H9 (cell line): Measurements from ENCODE around the gene FUT8. TPM values are rescaled to one million over a fixed set of nuclear protein-coding genes. Genes with fewer than 3 reads are reported as not detected.

Source experiments
- DNase-seq: peaks from one replicate; pipeline ENCODE4 v3.0.0-alpha.2; 2017
- H2AFZ ChIP-seq: one replicate; pipeline ENCODE4 v1.6.1; 2013; ENCODE audit warnings: mild to moderate bottlenecking, low read length, control low read depth, moderate library complexity
- H2AK5ac ChIP-seq: 2 replicates; pipeline ENCODE4 v1.6.1; 2013; ENCODE audit warnings: low read length, control low read depth, mixed read lengths; ENCODE audit not compliant: insufficient read length
- H2BK120ac ChIP-seq: one replicate; pipeline ENCODE4 v1.6.1; 2013; ENCODE audit warnings: low read depth, mild to moderate bottlenecking, low read length, control low read depth, inconsistent platforms; ENCODE audit not compliant: poor library complexity, severe bottlenecking
- H2BK12ac ChIP-seq: 2 replicates; pipeline ENCODE4 v1.6.1; 2013; ENCODE audit warnings: low read length, control low read depth, mixed read lengths, low read depth; ENCODE audit not compliant: insufficient read length
- H2BK15ac ChIP-seq: 2 replicates; pipeline ENCODE4 v1.6.1; 2013; ENCODE audit warnings: low read depth, low read length, control low read depth
- H2BK20ac ChIP-seq: one replicate; pipeline ENCODE4 v1.6.1; 2013; ENCODE audit warnings: low read depth, mild to moderate bottlenecking, low read length, control low read depth, inconsistent platforms; ENCODE audit not compliant: poor library complexity, severe bottlenecking
- H2BK5ac ChIP-seq: 2 replicates; pipeline ENCODE4 v1.6.1; 2013; ENCODE audit warnings: low read length, control low read depth, mixed read lengths; ENCODE audit not compliant: insufficient read length
- H3K14ac ChIP-seq: 2 replicates; pipeline ENCODE4 v1.6.1; 2013; ENCODE audit warnings: low read length, control low read depth; ENCODE audit not compliant: insufficient read depth
- H3K18ac ChIP-seq: 2 replicates; pipeline ENCODE4 v1.6.1; 2013; ENCODE audit warnings: low read depth, mild to moderate bottlenecking, mixed read lengths, low read length, control low read depth; ENCODE audit not compliant: insufficient read length
- H3K23ac ChIP-seq: 2 replicates; pipeline ENCODE4 v1.6.1; 2013; ENCODE audit warnings: low read length, control low read depth, mixed read lengths, low read depth; ENCODE audit not compliant: insufficient read length
- H3K23me2 ChIP-seq: 2 replicates; pipeline ENCODE4 v1.6.1; 2013; ENCODE audit warnings: low read depth, mild to moderate bottlenecking, mixed read lengths, low read length, control low read depth; ENCODE audit not compliant: insufficient read length, poor library complexity, severe bottlenecking
- H3K27ac ChIP-seq: 2 replicates; pipeline ENCODE4 v1.5.1; 2013; ENCODE audit warnings: low read length, control low read depth, mixed read lengths, low read depth; ENCODE audit not compliant: insufficient read length
- H3K27me3 ChIP-seq: 2 replicates; pipeline ENCODE4 v1.6.1; 2013; ENCODE audit warnings: low read length, control low read depth, inconsistent platforms; ENCODE audit not compliant: insufficient read depth
- H3K4ac ChIP-seq: 2 replicates; pipeline ENCODE4 v1.6.1; 2013; ENCODE audit warnings: low read depth, mild to moderate bottlenecking, control low read depth, inconsistent platforms, low read length, moderate library complexity
- H3K4me1 ChIP-seq: 2 replicates; pipeline ENCODE4 v1.6.1; 2013; ENCODE audit warnings: low read length, control low read depth, inconsistent platforms; ENCODE audit not compliant: insufficient read depth
- H3K4me2 ChIP-seq: 2 replicates; pipeline ENCODE4 v1.6.1; 2013; ENCODE audit warnings: low read length, control low read depth, mixed read lengths; ENCODE audit not compliant: insufficient read length, insufficient read depth
- H3K56ac ChIP-seq: 2 replicates; pipeline ENCODE4 v1.6.1; 2013; ENCODE audit warnings: low read depth, mild to moderate bottlenecking, mixed read lengths, low read length, control low read depth; ENCODE audit not compliant: insufficient read length
- H3K79me1 ChIP-seq: 2 replicates; pipeline ENCODE4 v1.6.1; 2013; ENCODE audit warnings: low read depth, mild to moderate bottlenecking, moderate library complexity, low read length, control low read depth, inconsistent platforms; ENCODE audit not compliant: insufficient read depth, poor library complexity, severe bottlenecking
- H3K79me2 ChIP-seq: 2 replicates; pipeline ENCODE4 v1.6.1; 2013; ENCODE audit warnings: low read length, control low read depth, inconsistent platforms; ENCODE audit not compliant: insufficient read depth
- H3K9ac ChIP-seq: 2 replicates; pipeline ENCODE4 v1.6.1; 2013; ENCODE audit warnings: low read length, control low read depth, mixed read lengths; ENCODE audit not compliant: insufficient read length; ENCODE audit errors: extremely low read depth
- H3K9me3 ChIP-seq: one replicate; pipeline ENCODE4 v1.6.1; 2013; ENCODE audit warnings: low read depth, low read length, inconsistent platforms; ENCODE audit not compliant: control insufficient read depth
- H3T11ph ChIP-seq: one replicate; pipeline ENCODE4 v1.6.1; 2013; ENCODE audit warnings: mild to moderate bottlenecking, low read length, control low read depth, inconsistent platforms
- H4K20me1 ChIP-seq: one replicate; pipeline ENCODE4 v1.6.1; 2013; ENCODE audit not compliant: control insufficient read depth, insufficient read length, insufficient read depth
- H4K5ac ChIP-seq: 2 replicates; pipeline ENCODE4 v1.6.1; 2013; ENCODE audit warnings: low read depth, mild to moderate bottlenecking, mixed read lengths, low read length, control low read depth; ENCODE audit not compliant: insufficient read length
- H4K8ac ChIP-seq: replicated peaks from 2 replicates; pipeline ENCODE4 v1.6.1; 2013; ENCODE audit warnings: low read length, control low read depth, mixed read lengths, low read depth; ENCODE audit not compliant: insufficient read length
- H4K91ac ChIP-seq: 2 replicates; pipeline ENCODE4 v1.6.1; 2013; ENCODE audit warnings: low read depth, mild to moderate bottlenecking, moderate library complexity, mixed read lengths, low read length, control low read depth; ENCODE audit not compliant: insufficient read length
- H3K27ac Mint-ChIP-seq, 3 experiments: 2 replicates in 2 of 3; 3 replicates in 1 of 3; pipeline ENCODE4 v1.8.0; 2020 to 2021; ENCODE audit warnings: mixed read lengths in 3 of 3, mild to moderate bottlenecking in 1 of 3, moderate library complexity in 1 of 3
- H3K27me3 Mint-ChIP-seq: 2 replicates; pipeline ENCODE4 v1.8.0; 2021; ENCODE audit warnings: low read depth, mild to moderate bottlenecking, moderate library complexity, mixed read lengths
- H3K36me3 Mint-ChIP-seq, 3 experiments: 2 replicates in 2 of 3; 3 replicates in 1 of 3; pipeline ENCODE4 v1.8.0; 2020 to 2021; ENCODE audit warnings: low read depth in 3 of 3, mixed read lengths in 3 of 3; ENCODE audit not compliant: insufficient read depth in 1 of 3
- H3K4me1 Mint-ChIP-seq, 2 experiments: 2 replicates each; pipeline ENCODE4 v1.8.0; 2020; ENCODE audit warnings: mixed read lengths in 2 of 2
- H3K4me3 Mint-ChIP-seq, 2 experiments: 2 replicates in 1 of 2; 3 replicates in 1 of 2; pipeline ENCODE4 v1.8.0; 2020 to 2021; ENCODE audit warnings: mild to moderate bottlenecking in 2 of 2, mixed read lengths in 2 of 2, moderate library complexity in 1 of 2
- H3K9me3 Mint-ChIP-seq, 2 experiments: 2 replicates in 1 of 2; 3 replicates in 1 of 2; pipeline ENCODE4 v1.8.0; 2020; ENCODE audit warnings: mild to moderate bottlenecking in 2 of 2, mixed read lengths in 2 of 2, moderate library complexity in 1 of 2
- CTCF ChIP-seq: fragments of 200-600 bp; sonication (generic); conservative IDR thresholded peaks from 3 replicates; pipeline ENCODE4 v1.8.0; 2021; ENCODE audit warnings: antibody characterized with exemption, mild to moderate bottlenecking
- WGBS: extraction: QIAGEN DNeasy Blood & Tissue Kit; methylation state at CpG from one replicate; pipeline ENCODE4 v1.1.7; 2013; ENCODE audit warnings: missing lambda C conversion rate, low lambda C conversion rate, mixed read lengths; ENCODE audit not compliant: insufficient read length; ENCODE audit errors: extremely low coverage; 5-methylcytosine and 5-hydroxymethylcytosine counted together
- total RNA-seq: library from RNA; stranded (reverse); gene quantifications from 2 replicates; pipeline ENCODE4 v1.2.1, GENCODE V29; 2021

Gene FUT8
- total RNA-seq, 1 experiment from 2014 or later = 44.3 TPM

GRCh38 chr14:65492266-65492665, 79.7 kb downstream of the FUT8 start:
- H3K9me3 ChIP-seq = no peaks in the 10 kb centered on the region
- no peaks in the 10 kb centered on the region for H4K20me1 ChIP-seq
- no peak overlapping the region for H2AFZ ChIP-seq
- no peaks in the 10 kb centered on the region for H3K23me2 ChIP-seq
- H3K14ac ChIP-seq = no peak overlapping the region
- Mint-ChIP-seq H3K36me3 (peaks cover 7 to 16% (median 8%) of the 10 kb centered on the region in 3 experiments; a peak in 6 of 7 replicates), H3K27me3 (peaks cover 4% of the 10 kb centered on the region), H3K4me3 (no peak overlapping the region), H3K27ac (no peak overlapping the region; a peak in 1 of 7 replicates), H3K4me1 (peaks cover 26 to 33% of the 10 kb centered on the region in 2 experiments), H3K9me3 (peaks cover 4 to 6% of the 10 kb centered on the region in 2 experiments)
- no peak overlapping the region for H3K18ac ChIP-seq
- no peak overlapping the region for H2AK5ac ChIP-seq
- no CpG with 5 or more reads among the region's 3 CpGs for WGBS
- H3K4me1 ChIP-seq = no peaks in the 10 kb centered on the region; the same call in 1 of the 2 replicates
- no peak overlapping the region for H2BK15ac ChIP-seq
- H4K8ac ChIP-seq = no peak overlapping the region
- no peak overlapping the region for H3K56ac ChIP-seq
- no peak overlapping the region for H3K9ac ChIP-seq
- no peak overlapping the region for H3K27ac ChIP-seq
- no peak overlapping the region for H4K91ac ChIP-seq
- no peak overlapping the region for H2BK20ac ChIP-seq
- DNase-seq = no peak
- no peak overlapping the region for H3T11ph ChIP-seq
- H3K23ac ChIP-seq = no peak overlapping the region
- H2BK12ac ChIP-seq = no peak overlapping the region
- H3K79me1 ChIP-seq = no peaks in the 10 kb centered on the region
- H2BK120ac ChIP-seq = no peak overlapping the region
- no peak overlapping the region for H3K4ac ChIP-seq
- no peaks in the 10 kb centered on the region for H3K27me3 ChIP-seq
- H3K4me2 ChIP-seq = no peak overlapping the region
- H4K5ac ChIP-seq = no peak overlapping the region
- H2BK5ac ChIP-seq = no peak overlapping the region
- TF ChIP-seq CTCF = no peak
- no peaks in the 10 kb centered on the region for H3K79me2 ChIP-seq
